Measurements from ENCODE around the gene C19orf12.

DNA sequence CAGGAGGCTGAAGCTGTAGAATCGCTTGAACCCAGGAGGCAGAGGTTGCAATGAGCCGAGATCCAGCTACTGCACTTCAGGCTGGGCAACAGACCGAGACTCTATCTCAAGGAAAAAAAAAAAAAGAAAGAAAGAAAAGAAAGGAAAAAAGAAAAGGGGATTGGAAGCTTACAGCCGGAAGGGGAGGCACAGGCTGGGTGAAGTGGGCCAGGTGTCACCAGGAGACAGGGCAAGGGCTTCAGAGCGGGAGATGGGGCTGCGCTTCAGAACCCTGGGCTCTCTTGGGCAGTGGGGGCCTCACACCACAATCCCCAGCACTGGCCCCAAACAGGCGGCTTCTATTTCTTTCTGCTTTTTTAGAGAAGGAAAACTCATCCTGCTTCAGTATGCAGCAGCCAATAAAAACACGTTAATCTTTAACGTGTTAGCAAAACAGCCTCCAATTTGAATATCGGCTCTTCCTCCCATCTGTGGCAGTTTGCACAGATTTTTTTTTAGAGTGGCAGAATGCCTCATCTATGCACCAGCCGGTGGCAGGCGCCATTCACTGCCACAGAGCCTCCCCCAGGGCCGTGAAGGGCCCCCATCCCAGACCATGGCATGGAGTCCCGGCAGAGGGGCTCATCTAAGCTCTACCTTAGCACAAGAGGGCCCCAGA lies 46.6 kb upstream of the C19orf12 start:
- TF ChIP-seq ZNF384 (IDR thresholded peaks at IDR 0.05) (no peak), BHLHE40 (IDR thresholded peaks at IDR 0.05; ENCODE audit: borderline replicate concordance) (no peak)
